HG02840 (cell line): ENCODE measurements around the gene CES2.

Experiments
- ATAC-seq: cut with Tn5 transposase; IDR thresholded peaks from one replicate; pipeline ENCODE4 v1.9.1; 2021; ENCODE audit warnings: mild to moderate bottlenecking, moderate library complexity, moderate number of reproducible peaks; ENCODE audit not compliant: unreplicated experiment, low FRiP score

CES2 gene

DNA sequence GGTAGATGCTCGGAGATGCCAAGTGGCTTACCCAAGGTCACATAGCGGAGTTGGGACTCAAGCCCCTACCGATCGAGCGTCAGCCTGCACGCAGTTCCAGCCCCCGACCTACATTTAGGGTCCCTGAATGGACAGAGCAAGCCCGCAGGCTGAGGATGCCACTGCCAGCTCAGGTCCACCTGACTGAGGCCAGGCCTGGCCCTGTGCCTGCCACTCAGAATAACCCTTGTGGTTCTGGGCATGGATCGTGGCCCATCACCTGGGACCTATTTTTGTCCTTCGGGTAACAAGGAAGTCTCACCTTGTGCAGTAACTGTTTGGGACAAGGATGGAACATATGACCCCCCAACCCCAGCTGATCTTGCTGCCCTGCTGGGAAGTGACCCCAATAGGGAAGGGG lies 33.7 kb upstream of the CES2 start:
- no peak for ATAC-seq

DNA sequence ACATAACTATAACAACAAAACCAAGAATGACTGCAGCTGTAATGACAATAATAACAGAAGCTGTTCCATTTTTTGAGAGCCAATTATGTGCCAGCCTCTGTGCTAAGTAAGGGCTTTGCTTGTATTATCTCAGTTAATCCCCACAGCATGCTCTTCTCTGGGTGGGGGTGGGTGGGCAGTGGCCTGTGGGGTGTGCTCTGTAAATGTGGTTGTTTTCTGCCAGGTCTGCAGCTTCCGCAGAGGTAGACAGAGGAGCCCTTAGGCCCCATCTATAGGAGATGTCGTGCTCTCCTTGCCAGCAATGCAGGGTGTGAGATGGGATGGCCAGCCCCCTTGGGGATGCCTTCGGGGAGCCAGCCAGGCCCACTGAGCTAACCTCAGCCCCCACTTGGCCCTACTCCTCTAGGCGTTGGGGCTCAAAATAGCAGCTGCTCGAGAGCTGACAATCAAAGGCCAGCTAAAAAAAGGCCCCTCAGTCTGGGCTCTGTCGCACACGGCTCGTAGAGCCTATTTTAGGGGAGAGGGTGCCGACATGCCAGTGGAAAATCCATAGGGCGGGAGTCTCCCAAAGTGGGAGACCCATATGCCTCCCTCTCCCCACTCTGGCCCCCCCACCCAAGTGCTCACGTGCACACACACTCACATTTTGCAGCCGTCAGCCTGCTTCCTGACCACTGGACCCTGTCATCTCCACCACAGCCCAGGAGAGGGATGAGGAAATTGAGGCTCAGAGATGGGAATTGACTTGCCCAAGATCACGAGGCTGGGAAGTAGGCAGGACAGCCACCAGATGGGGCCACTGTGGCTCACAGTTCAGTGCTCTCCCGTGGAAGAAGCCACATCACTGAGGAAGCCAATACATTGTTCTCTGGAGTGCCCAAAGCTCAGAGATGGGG lies 32.4 kb upstream of the CES2 start:
- no peak for ATAC-seq

DNA sequence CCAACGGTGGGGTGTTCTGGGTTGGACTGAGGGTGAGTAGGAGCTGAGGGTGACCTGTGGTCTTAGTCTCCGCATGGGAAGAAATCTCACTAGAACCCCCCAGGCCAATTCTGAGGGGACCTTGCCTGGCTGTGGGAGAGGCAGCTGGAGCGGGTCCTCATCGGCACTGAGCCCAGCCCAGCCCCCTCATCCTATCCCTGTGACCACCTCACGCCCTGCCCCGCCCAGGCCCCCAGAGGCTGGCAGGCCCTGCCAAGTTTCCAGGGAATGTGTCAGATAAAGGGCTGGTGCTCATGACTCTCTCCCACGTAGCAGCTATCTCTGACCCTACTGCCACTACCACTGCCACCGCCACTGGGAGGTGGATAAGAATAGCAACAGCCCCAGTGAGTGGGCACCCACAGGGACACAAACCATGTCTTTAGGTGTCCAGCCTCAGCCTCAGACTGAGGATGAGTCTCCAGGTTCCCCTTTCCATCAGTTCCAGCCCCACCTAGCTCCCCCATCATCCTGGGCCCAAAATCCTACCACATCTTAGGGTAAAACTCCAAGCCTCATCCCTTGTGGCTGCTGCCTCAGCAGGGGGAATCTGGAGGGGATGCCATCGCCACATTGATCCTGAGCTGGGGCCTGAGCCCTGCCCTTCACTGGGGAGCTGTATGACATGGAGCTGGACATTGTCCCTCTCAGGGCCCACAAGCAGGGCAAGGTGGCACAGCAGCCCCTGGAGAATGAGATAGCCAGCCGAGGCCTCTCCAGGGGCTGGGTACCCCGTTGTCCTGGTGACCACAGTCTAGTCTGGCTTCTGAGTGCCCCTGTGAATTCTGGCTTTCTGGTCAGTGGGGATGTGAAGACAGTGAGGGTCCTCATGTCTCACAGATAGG lies 31.5 kb upstream of the CES2 start:
- ATAC-seq = no peak

DNA sequence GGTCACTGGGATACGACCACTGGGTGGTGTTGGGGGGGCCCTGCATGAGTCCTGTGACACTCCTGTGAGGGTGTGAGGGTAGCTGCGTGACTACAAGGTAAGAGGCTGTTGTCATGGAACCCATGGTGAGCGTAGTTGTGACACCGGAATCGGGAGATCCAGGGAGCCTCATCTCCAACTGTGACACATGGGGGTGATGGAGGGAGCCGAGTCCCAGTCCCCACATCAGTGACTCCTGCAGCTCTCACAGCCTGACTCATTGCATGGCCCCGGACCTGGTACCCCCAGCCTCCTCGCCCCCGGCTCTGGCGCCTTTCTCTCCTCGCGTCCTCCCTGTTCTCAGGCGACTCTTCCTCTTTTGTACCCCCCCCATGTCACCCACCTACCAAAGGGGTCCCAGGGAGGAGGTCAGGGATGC lies 30.9 kb upstream of the CES2 start:
- no peak for ATAC-seq

DNA sequence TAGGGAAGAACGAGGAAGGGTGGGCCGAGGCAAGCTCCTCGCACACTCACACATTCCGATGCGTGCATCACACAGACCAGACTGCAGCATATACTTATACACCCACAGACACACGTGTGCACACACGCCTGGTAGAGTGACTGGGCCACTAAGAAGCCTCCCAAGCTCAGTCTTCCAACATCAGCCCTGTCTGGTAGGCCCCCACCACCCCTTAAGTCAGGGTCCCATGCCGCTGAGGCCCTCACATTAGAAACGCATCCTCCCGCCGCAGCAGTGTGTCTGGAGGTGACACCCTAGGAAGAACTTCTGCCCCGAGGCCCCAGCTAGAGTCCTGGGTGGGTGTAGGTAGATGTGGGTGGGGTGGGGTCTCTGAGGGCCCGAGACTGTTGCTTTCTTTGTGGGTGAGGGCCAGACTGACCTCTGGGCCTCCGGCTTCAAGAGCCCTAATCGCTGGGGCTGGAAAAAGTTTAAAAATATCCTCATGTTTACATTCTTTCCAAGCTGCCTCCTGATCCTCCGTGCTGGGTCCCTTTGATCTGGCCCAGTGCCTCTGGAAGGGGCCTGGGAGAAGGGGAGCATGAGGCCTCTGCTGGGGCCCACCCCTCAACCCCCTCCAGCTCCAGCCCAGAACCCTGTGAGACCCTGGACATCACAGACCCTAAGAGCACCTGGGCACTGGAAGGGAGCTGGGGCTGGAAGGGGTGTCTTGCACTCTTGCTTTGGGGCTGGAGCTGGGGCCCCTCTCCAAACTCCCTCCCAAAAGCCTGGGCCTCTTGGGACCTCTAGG lies 30.3 kb upstream of the CES2 start:
- ATAC-seq = no peak

DNA sequence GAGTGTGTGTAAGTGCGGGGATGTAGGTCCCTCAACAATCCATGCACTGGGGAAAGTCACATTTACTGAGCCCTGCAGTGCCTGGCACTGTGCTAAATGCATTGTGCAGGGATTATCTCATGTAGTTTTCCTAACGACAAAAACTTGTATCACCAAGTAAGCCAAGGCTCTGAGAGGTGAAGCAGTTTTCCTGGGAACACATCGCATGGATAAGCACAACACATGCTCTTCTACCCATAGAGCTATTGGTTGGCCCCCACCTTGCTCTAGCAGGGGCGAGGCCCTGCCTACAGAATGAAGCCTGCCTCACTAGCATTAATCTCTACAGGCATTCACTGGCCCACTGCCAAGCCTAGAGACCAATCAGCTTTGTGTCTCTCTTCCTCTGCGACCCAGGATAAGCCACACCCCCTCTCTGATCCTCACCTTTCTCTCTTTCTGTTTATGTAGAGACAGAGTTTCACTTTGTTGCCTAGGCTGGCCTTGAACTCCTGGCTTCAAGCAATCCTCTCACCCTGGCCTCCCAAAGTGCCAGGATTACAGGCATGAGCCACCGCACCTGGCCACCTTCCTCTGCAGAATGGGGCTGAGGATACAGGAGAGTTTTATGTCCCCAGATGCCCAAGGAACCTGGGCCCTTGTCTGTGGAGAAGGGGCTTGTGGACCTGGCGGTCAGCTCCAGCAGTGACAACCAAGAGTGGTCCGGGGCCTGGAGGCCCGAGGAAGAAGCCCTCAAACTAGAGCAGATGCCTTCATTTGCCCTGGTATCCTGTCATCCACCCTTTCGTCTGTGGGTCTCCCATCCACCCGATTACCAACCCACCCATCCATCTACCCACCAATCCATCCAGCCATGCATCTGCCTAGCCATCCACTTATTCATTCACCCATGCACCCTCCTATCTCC lies 29.4 kb upstream of the CES2 start:
- ATAC-seq = no peak

DNA sequence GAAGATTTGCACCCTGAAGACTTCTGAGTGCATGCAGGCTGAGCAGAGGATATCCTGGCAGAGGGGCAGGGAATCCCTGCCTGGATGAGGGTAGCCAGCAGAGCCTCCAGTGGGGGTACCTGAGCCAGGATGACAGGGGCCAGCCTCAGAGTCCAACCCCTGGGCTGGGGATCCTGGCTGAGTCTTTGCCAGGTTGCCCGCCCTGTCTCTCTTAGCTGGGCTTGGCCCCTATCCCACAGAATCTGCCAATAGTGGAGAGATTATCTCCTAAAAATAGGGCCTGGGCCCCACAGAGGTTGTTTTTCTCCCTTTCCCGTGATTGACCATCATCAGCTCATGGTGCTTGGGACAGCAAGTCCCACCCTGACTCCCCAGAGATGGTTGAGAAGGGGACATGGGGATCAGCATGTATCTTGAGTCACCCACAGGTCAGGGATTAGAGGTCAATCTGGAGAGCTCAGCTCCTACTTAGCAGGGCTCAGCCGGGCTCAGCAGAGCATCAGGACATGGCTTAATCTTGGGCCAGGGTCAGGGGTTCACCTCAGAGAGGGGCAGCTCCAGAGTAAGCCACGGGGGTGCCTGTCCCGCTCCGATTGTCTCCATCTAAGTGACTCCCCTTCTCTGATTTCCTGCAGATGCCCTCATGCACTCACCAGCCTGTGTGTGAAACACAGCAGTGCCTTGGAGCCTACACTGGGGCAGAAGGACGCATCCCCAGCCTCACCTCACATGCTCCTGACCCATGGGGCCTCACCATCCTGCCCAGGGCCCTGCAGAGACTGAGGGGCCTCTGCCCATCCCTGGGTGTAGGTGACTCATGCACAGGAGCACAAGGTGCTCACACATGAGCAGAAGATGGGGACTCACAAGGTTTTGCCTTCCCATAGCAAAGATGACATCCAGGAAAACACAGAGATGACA lies 28.1 kb upstream of the CES2 start:
- ATAC-seq = no peak

DNA sequence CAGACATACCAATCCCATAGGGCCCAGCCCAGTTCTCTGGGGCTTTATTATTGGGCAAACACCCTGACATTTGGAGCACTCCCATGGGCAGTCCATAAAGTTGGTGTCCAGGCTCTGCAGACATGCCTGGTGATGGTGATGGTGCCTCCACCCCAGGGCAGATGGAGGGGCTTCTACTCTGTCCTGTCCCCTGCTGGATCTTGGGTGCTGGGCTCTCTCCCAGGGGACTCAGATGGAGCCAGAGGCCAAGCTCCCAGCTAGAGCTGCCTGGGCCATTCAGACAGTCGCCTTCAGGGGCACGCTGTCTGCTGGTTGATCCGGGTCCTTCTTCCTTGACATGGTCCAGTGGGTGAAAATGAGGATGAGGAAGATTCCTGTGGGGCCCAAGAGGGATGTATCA lies 27.2 kb upstream of the CES2 start:
- no peak for ATAC-seq

DNA sequence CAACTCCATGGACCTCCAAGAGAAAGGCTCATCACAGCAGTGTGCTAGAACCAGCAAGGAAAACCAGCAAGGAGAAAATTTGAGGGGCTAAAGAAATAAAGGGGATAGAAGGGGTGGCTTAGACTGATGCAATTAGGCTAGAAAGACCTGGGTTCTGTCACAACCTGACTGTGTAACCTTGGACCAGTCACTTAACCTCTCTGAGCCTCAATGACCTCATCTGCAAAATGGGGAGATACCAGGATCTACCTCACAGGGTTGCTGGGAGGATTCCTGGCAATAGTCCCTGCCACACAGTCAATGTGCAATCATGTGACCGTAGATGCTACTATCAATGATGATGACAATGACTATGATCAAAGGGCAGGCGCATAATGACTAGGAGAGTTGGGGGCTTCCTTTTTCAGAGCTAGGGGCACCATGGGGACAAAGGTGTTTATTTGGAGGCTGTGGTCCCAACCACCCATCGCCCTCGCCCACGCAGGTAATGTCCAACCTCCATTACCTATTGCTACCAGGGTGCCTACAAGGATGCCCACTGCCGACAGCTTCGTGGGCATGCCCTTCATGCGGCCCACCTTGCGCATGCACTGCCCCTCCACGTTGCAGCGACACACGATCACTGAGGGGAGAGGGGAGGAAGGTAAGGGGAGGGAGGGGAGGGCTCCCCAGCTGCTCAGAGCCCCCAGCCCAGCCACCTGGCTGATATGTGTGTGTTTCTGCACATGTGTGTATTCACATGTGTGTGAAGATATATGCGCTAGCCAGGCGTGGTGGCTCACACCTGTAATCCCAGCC lies 26.4 kb upstream of the CES2 start:
- ATAC-seq = no peak

DNA sequence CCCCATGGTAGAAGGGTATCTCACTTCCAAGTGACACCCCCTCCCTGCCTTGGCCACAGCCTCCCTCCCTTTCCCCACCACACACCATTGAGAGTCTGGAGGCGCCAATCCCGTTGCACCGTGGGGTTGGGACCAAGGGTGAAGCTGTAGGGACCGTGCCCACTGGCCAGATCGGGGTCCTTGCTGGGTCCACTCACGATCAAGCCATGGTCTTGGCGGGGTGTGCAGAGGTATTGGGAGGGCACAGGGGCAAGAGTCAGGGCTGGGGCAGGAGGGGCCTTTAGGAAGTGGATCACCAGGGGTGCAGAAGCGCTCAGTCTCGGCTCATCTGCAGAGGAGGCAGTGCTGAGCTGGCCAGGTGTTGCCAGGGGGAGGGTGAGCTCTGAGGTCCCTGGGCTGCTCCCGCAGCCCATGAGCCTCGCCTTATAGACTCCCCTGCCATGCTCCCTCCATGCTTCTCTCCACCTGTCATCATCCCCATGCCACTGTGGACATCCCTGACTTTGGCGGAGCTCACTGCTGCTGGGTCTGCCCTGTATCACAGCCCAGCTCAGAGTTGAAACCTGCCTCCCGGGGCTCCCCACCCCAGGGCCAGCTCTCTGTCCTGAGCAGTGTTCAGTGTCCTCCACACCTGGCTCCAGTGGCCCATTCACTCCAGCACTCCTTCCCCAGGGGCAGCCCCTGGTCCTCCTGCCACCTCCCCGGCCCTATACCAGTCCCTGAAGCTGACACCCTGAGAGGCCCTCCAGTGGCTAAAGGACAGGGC lies 25.0 kb upstream of the CES2 start:
- ATAC-seq = no peak

DNA sequence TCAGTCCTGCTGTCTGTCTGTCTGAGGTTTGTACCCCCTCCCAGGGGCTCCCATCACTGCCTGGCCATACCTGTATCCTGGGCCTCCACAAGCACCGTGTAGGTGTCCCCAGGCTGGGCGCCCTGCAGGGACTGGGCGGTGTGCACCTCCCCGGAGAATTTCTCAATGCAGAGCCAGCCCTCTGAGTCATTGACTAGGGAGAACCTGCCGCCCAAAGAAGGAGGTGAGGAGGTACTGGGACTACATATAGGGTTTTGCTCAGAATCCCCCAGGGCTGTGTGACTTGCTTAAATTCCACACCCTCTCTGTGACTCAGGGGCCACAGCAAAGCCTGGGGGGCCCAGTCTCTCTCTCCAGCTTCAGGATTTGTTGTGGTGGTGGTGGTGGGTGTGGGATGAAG lies 24.2 kb upstream of the CES2 start:
- ATAC-seq = no peak

DNA sequence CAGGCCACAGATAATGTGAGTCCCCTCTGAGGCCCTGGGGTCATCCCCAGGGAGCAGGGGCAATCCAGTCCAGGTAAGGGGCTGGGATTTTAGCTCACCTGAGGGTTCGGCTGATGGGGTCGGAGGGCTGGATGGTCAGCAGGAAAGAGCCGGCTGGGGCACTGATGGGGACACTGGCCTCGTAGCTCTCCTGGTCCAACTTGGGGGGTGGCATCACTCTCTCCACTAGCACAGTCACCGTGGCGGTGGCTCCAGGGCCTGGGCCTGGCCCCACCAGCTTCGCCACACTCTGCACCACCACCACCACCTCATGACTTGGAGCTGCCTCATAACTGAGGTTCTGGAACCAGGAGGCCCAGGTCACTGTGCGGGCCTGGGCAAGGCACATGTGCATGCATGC lies 23.5 kb upstream of the CES2 start:
- no peak for ATAC-seq

DNA sequence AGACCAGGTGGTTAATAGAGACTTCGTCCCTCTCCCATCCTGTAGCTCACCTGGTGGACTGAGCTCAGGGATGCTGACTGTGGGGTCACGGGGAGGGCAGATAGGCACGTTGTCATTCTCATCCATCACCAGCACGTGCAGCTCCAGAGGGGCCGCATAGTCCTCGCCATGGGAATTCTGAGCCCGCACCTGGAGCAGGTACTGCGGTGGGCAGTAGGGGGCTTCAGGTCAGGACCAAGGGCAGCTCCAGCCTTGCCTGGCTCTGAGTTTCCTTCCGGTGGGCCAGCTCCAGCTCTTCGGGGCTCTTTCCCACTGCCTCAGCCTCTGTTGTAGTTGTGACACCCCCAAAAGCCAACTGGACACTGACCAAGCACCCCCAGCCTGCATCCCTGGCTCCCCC lies 22.2 kb upstream of the CES2 start:
- no peak for ATAC-seq

DNA sequence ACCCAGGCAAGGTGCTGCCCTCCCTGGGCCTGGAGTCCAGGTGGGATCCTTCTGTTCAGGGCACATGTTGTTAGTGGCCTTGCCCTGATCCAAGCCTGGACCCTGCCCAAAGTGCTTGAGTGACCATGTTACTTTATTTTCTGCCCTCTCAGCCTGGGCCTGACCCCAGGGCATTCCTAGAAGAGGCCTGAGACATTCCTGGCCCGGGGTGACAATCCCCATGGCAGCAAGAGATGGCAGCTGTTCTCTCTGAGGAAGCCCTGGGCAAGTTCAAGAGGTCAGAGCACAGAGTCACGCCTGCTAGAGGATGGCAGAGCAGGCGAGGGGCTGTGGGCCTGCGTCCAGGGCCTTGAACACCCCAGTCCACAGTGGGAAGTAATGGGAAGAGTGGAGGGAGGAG lies 21.6 kb upstream of the CES2 start:
- ATAC-seq = no peak

DNA sequence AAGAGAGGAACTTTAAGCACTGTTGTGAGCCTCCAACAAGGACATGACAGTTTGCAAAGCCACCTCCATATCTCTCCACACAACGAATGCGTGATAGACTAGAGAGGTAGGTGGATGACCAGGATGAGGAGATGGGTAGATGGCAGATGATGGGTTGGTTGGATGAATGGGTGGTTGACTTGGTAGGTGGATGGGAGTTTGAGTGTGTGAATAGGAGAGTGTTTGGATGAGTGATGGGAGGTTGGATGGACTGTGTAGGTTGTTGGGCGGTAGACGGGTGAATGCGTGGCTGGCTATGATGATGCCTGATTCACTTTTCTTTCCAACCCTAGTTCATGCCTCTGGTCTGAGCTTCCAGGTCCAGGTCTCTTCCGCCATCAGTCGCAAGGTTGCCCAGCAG lies 20.8 kb upstream of the CES2 start:
- no peak for ATAC-seq

DNA sequence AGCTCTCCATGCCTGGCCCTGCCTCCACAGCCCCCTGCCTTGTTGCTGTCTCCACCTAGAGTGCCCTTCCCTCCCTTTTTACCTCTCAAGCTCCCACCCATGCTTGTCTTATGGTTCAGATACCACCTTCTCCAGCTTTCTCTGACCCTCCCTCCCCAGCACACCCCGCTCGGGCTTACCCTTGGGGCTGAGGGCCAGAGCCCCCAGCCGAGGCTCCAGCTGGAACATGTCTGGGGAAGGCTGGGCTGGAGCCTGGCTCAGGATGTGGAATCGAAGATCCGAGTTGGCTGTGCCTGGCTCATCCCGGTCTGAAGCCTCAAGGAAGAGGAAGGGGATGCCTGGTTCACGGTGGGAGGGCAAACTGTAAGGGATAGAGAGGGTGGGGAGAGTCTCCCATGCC lies 20.3 kb upstream of the CES2 start:
- ATAC-seq = no peak

DNA sequence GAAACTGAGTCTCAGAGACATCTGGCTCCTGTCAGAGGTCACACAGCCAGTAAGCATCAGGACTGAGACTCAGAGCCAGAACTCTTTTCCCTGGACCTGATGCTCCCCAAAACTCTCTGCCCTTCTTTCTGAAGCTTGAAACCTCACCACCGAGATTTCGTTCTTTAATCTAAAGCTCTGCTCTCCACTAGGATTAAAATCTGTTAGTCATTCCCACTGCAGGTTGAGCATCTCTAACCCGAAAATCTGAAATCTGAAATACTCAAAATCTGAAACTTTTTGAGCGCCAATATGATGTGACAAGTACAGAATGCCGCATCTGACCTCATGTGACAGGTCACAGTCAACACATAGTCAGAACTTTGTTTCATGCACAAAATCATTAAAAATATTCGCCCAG lies 18.8 kb upstream of the CES2 start:
- ATAC-seq = no peak
